OCI-LY7 (cell line): ENCODE data around the gene PANK2.

Experiments
- CTCF ChIP-seq: fragments of 200-600 bp; sonication (generic); conservative IDR thresholded peaks from 2 replicates; pipeline ENCODE4 v1.5.1; 2014; ENCODE audit warnings: mild to moderate bottlenecking, antibody characterized with exemption, low read length, moderate library complexity, mixed read lengths
- EZH2phosphoT487 ChIP-seq: fragments of 200-600 bp; sonication (generic); IDR thresholded peaks from 2 replicates; pipeline ENCODE4 v1.6.1; 2018; ENCODE audit warnings: low read depth, borderline replicate concordance, mild to moderate bottlenecking, mixed run types, antibody characterized with exemption, low read length, moderate library complexity, mixed read lengths

GRCh38 chr20:3964719-3965118 is 75.5 kb downstream of the PANK2 start:
- TF ChIP-seq CTCF (no peak), EZH2phosphoT487 (no peak)
